Stimulated activated memory B cell treated with anti-CD40 and anti-IgM and Interleukin-4, amounts not matched to agents 10 μg/mL and 1 μg/mL and 100 μg/mL, for 72 hours (primary cell): ENCODE results near the gene ZNF574.
"Not testable (repeated sequence)": the region's sequence is repeated elsewhere in the genome, so short reads cannot be mapped to it uniquely, and the experiment has no call there.

ENCODE experiments used
- ATAC-seq: fragments of 150-1000 bp; cut with Tn5 transposase; 2 replicates; pipeline ENCODE4 v1.10.0; 2021
- H3K27ac Mint-ChIP-seq: one replicate; pipeline ENCODE4 v1.8.0; 2022; ENCODE audit warnings: mild to moderate bottlenecking, mixed read lengths
- H3K27me3 Mint-ChIP-seq: one replicate; pipeline ENCODE4 v1.8.0; 2022; ENCODE audit warnings: mixed read lengths
- H3K36me3 Mint-ChIP-seq: one replicate; pipeline ENCODE4 v1.8.0; 2022; ENCODE audit warnings: mixed read lengths
- H3K4me1 Mint-ChIP-seq: one replicate; pipeline ENCODE4 v1.8.0; 2022; ENCODE audit warnings: mixed read lengths
- H3K4me3 Mint-ChIP-seq: one replicate; pipeline ENCODE4 v1.8.0; 2022; ENCODE audit warnings: mild to moderate bottlenecking, moderate library complexity, mixed read lengths
- H3K9me3 Mint-ChIP-seq: one replicate; pipeline ENCODE4 v1.8.0; 2022; ENCODE audit warnings: mixed read lengths

The ZNF574 gene

GRCh38 chr19:42097461-42097860 lies 21.5 kb downstream of the ZNF574 start:
- H3K9me3 Mint-ChIP-seq, result no peaks in the 10 kb centered on the region
- H3K4me1 Mint-ChIP-seq, result peaks cover 25% of the 10 kb centered on the region
- H3K27me3 Mint-ChIP-seq, result no peaks in the 10 kb centered on the region
- no peak for ATAC-seq
- no peak overlapping the region for H3K4me3 Mint-ChIP-seq
- H3K36me3 Mint-ChIP-seq, result peaks cover 49% of the 10 kb centered on the region
- H3K27ac Mint-ChIP-seq, result no peak overlapping the region

GRCh38 chr19:42098781-42099180 lies 22.8 kb downstream of the ZNF574 start:
- no peak for ATAC-seq
- H3K27ac Mint-ChIP-seq, result no peak overlapping the region
- peaks cover 52% of the 10 kb centered on the region for H3K36me3 Mint-ChIP-seq
- H3K4me1 Mint-ChIP-seq, result peaks cover 28% of the 10 kb centered on the region
- H3K4me3 Mint-ChIP-seq, result no peak overlapping the region
- H3K27me3 Mint-ChIP-seq, result no peaks in the 10 kb centered on the region
- H3K9me3 Mint-ChIP-seq, result no peaks in the 10 kb centered on the region

- ATAC-seq, result no peak
- H3K9me3 Mint-ChIP-seq, result no peaks in the 10 kb centered on the region
- H3K27me3 Mint-ChIP-seq, result no peaks in the 10 kb centered on the region
- H3K4me3 Mint-ChIP-seq, result no peak overlapping the region
- peaks cover 25% of the 10 kb centered on the region for H3K4me1 Mint-ChIP-seq
- peak overlapping the region; percentile 40 for H3K27ac Mint-ChIP-seq
- peaks cover 49% of the 10 kb centered on the region for H3K36me3 Mint-ChIP-seq
Measured at GRCh38 chr19:42099336-42099925, 23.5 kb downstream of the ZNF574 start.

GRCh38 chr19:42100241-42100640 lies 24.3 kb downstream of the ZNF574 start:
- not testable (repeated sequence) for H3K9me3 Mint-ChIP-seq
- peaks cover 49% of the 10 kb centered on the region for H3K36me3 Mint-ChIP-seq

GRCh38 chr19:42102877-42103276 lies 26.9 kb downstream of the ZNF574 start:
- H3K4me1 Mint-ChIP-seq, result peaks cover 44% of the 10 kb centered on the region
- H3K27me3 Mint-ChIP-seq, result no peaks in the 10 kb centered on the region
- H3K27ac Mint-ChIP-seq, result no peak overlapping the region
- H3K9me3 Mint-ChIP-seq, result no peaks in the 10 kb centered on the region
- peaks cover 51% of the 10 kb centered on the region for H3K36me3 Mint-ChIP-seq
- no peak for ATAC-seq
- H3K4me3 Mint-ChIP-seq, result no peak overlapping the region

More at GRCh38 chr19:42100241-42100640, 24.3 kb downstream of the ZNF574 start:
- H3K27ac Mint-ChIP-seq, ATAC-seq, H3K4me3 Mint-ChIP-seq, H3K27me3 Mint-ChIP-seq: not testable (repeated sequence)
- peaks cover 26% of the 10 kb centered on the region for H3K4me1 Mint-ChIP-seq

- H3K27ac Mint-ChIP-seq, result peak overlapping the region; percentile 85
- ATAC-seq, result no peak
- peaks cover 44% of the 10 kb centered on the region for H3K36me3 Mint-ChIP-seq
- no peaks in the 10 kb centered on the region for H3K27me3 Mint-ChIP-seq
- no peak overlapping the region for H3K4me3 Mint-ChIP-seq
- no peaks in the 10 kb centered on the region for H3K9me3 Mint-ChIP-seq
- H3K4me1 Mint-ChIP-seq, result peaks cover 52% of the 10 kb centered on the region
Measured at GRCh38 chr19:42105368-42105767, 29.4 kb downstream of the ZNF574 start.

GRCh38 chr19:42108527-42109389 lies 32.8 kb downstream of the ZNF574 start:
- Mint-ChIP-seq H3K27ac (no peak overlapping the region), H3K4me3 (no peak overlapping the region), H3K9me3 (no peaks in the 10 kb centered on the region), H3K36me3 (peaks cover 52% of the 10 kb centered on the region), H3K27me3 (no peaks in the 10 kb centered on the region), H3K4me1 (peaks cover 73% of the 10 kb centered on the region)
- ATAC-seq, result peak; percentile 98

GRCh38 chr19:42109896-42110295 lies 33.9 kb downstream of the ZNF574 start:
- H3K9me3 Mint-ChIP-seq, result no peaks in the 10 kb centered on the region
- no peaks in the 10 kb centered on the region for H3K27me3 Mint-ChIP-seq
- H3K4me3 Mint-ChIP-seq, result no peak overlapping the region
- H3K27ac Mint-ChIP-seq, result no peak overlapping the region
- peaks cover 44% of the 10 kb centered on the region for H3K36me3 Mint-ChIP-seq
- ATAC-seq, result no peak
- peaks cover 76% of the 10 kb centered on the region for H3K4me1 Mint-ChIP-seq

GRCh38 chr19:42110658-42111057 lies 34.7 kb downstream of the ZNF574 start:
- Mint-ChIP-seq H3K9me3 (no peaks in the 10 kb centered on the region), H3K4me3 (no peak overlapping the region), H3K36me3 (peaks cover 44% of the 10 kb centered on the region), H3K27me3 (no peaks in the 10 kb centered on the region), H3K27ac (peak overlapping the region; percentile 83), H3K4me1 (peaks cover 76% of the 10 kb centered on the region)
- ATAC-seq, result no peak

- H3K36me3 Mint-ChIP-seq, result peaks cover 43% of the 10 kb centered on the region
- H3K4me3 Mint-ChIP-seq, result no peak overlapping the region
- peaks cover 76% of the 10 kb centered on the region for H3K4me1 Mint-ChIP-seq
- ATAC-seq, result no peak
- peak overlapping the region; percentile 83 for H3K27ac Mint-ChIP-seq
- H3K9me3 Mint-ChIP-seq, result no peaks in the 10 kb centered on the region
- no peaks in the 10 kb centered on the region for H3K27me3 Mint-ChIP-seq
Measured at GRCh38 chr19:42111384-42111783, 35.4 kb downstream of the ZNF574 start.

- H3K27me3 Mint-ChIP-seq, result no peaks in the 10 kb centered on the region
- peaks cover 77% of the 10 kb centered on the region for H3K4me1 Mint-ChIP-seq
- peak overlapping the region; percentile 83 for H3K27ac Mint-ChIP-seq
- ATAC-seq, result no peak
- no peaks in the 10 kb centered on the region for H3K9me3 Mint-ChIP-seq
- H3K36me3 Mint-ChIP-seq, result peaks cover 44% of the 10 kb centered on the region
- no peak overlapping the region for H3K4me3 Mint-ChIP-seq
Measured at GRCh38 chr19:42111811-42112210, 35.8 kb downstream of the ZNF574 start.

GRCh38 chr19:42113641-42114348 lies 37.8 kb downstream of the ZNF574 start:
- Mint-ChIP-seq H3K27me3 (no peaks in the 10 kb centered on the region), H3K9me3 (no peaks in the 10 kb centered on the region), H3K36me3 (peaks cover 61% of the 10 kb centered on the region), H3K4me1 (peaks cover 83% of the 10 kb centered on the region), H3K27ac (peak overlapping the region; percentile 83), H3K4me3 (peak overlapping the region; percentile 64)
- ATAC-seq, result peak; percentile 92

- Mint-ChIP-seq H3K27ac (peak overlapping the region; percentile 83), H3K9me3 (no peaks in the 10 kb centered on the region), H3K4me3 (peak overlapping the region; percentile 64), H3K4me1 (peaks cover 82% of the 10 kb centered on the region), H3K27me3 (no peaks in the 10 kb centered on the region), H3K36me3 (peaks cover 65% of the 10 kb centered on the region)
- peak; percentile 90 for ATAC-seq
Measured at GRCh38 chr19:42114412-42114811, 38.4 kb downstream of the ZNF574 start.

- Mint-ChIP-seq H3K9me3 (no peaks in the 10 kb centered on the region), H3K27ac (peak overlapping the region; percentile 83)
Measured at GRCh38 chr19:42115219-42115618, 39.3 kb downstream of the ZNF574 start.

GRCh38 chr19:42115705-42116104 lies 39.7 kb downstream of the ZNF574 start:
- H3K27ac Mint-ChIP-seq, result peak overlapping the region; percentile 83
- no peak overlapping the region for H3K4me3 Mint-ChIP-seq
- H3K27me3 Mint-ChIP-seq, result no peaks in the 10 kb centered on the region
- ATAC-seq, result peak; percentile 41
- H3K9me3 Mint-ChIP-seq, result no peaks in the 10 kb centered on the region
- peaks cover 83% of the 10 kb centered on the region for H3K4me1 Mint-ChIP-seq
- peaks cover 65% of the 10 kb centered on the region for H3K36me3 Mint-ChIP-seq

More at GRCh38 chr19:42115219-42115618, 39.3 kb downstream of the ZNF574 start:
- no peaks in the 10 kb centered on the region for H3K27me3 Mint-ChIP-seq
- ATAC-seq, result no peak
- peaks cover 81% of the 10 kb centered on the region for H3K4me1 Mint-ChIP-seq
- peaks cover 65% of the 10 kb centered on the region for H3K36me3 Mint-ChIP-seq
- peak overlapping the region; percentile 39 for H3K4me3 Mint-ChIP-seq
